NCI-H1092 treated with DMSO at 0.1 percent for 48 hours (cell line): ENCODE measurements around the gene LOXL3.

Experiments used
- DNase-seq: peaks from one replicate; lab custom pipeline; 2025; lab: John Stamatoyannopoulos, UW

LOXL3 gene

DNA sequence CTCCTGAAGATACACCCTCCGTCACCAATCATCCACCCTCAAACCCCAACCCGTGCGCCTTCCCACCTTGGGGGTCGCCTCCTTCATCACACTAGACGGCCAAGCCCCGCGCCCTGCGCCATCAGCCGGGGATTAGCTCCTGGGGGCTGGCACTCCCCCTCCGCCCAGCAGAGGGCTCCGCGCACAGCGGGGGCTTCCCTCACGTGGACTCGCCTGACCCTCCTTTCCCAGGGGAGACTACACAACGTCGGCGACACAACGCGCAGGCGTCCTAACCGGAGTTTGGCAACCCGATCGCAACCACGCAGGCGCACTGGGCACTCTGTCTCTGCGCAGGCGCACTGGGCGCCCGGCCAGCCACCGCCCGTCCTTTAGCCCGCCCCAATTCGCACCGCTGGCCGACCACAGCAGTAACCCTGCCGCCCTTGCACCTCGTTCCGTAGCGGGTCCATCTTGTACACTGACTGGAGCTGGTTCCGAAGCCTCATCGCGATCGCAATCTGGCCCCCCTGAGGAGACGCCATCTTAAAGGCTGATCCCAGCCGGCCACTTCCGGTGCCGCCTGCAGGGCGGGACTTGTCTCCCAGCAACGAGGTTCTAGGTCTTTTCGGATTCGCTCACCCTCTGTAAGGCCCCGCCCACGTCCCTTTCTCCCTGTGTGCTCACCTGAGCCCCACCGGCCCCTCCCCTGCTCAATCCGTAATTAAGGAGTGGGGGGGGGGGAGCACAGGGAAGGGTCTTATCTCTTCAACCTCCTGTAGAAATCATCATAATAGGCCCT is 46.4 kb downstream of the LOXL3 start, which contains the start of gene PCGF1:
Gene PCGF1, minus strand, starts transcription at position 551 of the 781 bp plus-strand sequence. Its CDS starts 27 bp downstream, at position 524.
- DNase-seq: peak; percentile 97

DNA sequence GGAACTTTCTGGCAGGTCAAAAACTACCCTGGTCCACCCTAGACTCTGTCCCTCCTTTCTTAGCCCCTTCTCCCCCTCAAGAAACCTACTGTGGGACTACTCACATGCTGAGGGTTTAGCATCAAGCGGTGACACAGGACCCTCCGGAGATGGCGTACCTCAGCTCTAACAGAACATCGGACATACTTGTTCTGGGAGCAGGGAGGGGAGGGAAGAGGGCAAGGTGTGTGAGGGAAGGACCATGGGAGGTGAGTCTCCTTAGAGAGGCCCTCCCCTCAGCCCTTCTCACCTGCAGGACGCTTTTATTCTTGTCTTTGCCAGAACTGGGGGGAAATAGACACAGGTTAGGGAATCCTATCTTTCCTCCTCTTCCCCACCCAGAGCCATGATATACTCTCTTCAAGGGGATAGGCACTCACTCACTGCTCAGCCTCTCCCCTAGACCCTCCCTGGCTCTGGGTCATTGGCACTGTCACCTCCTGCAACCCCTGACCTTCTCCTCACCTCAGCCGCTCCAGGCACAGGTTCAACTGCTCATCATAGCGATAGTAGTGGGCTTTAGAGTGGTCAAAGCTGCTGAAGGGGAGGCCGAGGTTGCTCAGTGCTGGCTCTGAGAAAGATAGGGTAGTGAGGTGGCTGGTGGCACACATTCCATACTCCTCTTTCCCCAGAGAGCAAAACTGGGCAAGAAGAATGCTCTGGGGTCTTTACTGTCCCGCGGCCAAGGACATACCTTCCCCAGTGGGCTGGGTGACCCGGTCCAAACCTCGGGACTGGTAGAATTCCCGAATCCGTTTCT is 48.1 kb downstream of the LOXL3 start:
- DNase-seq: no peak

DNA sequence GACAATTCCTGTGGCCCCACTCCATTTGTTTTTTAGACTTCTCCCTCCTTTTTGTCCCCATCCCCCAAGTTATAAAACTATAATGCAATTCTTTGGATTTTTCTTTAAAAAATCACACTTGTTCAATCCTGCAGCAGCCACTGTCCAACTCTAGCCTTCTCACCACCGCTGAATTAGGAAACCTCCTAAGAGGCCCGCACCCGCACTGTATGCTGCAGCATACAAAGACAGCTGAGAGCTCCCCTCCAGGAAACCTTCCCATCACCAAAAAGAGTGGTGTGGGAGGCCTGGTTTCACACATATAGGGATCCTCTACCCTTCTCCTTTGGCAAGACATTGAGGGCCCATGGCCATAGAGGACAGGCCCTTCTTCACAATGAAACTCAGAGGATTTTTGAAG is 49.2 kb downstream of the LOXL3 start:
- DNase-seq: no peak

DNA sequence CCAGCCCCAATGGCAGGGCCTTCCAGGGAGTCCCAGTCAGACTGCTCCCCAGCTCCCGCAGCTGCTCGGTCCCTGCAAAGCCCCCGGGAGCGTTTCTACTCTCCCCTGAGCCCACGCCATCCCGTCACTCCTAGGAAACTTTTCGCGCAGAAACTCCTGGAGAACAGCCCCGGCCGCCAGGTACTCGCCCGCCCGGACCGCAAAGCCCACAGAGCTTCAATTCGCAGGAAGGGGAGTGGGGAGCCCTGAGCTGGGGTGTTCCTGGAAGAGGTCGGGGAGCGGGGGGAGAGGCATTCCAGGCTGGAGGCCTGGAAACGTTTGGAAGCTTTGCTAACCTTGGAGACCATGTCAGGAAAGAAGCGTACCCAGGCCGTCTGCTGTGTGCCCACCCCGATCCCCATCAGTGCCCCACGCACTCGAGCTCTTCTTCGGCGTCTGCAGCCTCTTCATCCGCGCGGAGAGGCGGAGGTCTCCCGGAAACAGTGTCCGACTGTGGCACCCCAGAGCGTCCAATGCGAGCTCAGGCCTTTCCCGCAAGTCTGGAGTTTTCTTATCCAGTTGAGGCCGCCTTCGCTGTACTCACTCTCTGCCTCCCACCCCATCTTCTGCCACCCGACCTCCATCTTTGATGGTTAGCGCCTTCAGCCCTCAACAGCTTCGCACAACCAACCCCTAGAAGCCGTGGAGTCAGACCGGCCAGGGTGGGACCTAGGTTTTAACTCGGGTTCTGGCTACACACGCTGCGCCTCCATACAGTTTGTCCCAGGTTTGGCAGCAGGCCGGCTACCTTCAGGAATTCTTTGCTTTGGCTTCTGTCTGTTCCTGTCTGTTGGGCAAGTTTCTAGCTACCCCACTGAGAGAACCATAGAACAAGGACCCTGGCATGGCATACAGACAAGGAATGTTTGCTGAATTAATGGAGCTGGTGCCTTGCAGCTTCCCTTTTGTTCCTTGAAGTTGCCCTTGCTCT is 50.0 kb downstream of the LOXL3 start:
- no peak for DNase-seq

DNA sequence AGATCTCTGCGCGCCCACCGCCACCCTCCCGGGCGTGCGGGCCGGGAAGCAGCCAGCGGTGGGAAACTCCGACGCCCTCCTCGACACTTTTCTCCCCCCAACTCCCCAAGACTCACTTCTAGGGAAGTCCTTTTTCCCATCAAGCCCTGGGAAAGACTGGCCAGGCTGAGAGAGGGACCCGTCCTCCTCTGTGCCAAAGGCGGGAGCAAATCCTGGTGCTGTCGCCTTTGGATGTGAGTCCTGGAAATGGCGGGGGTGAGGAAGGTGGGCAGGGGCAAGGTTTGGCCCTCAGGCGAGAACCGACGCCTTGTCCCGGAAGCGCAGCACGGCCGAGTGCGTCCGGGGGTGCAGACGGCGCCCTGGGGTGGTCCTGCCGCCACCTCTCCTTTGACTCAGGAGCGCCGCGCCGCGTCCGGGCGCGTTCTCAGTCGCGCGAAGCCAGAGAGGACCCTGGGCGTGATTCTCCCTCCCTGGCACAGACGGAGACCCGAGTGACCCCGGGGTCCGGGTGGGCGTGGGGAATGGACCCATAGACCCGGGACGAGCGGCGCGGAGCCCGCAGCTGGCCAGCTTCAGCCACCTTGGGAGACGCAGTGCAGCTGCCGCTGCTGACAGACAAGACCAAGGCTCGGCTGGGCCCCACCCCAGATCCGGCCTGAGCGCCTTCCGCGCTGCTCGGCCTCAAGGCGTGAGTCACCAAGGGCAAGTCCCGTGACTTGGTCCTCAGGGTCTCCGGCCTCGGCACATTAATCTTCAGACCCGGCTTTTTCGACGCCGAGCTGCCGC is 50.8 kb downstream of the LOXL3 start:
- DNase-seq: no peak

DNA sequence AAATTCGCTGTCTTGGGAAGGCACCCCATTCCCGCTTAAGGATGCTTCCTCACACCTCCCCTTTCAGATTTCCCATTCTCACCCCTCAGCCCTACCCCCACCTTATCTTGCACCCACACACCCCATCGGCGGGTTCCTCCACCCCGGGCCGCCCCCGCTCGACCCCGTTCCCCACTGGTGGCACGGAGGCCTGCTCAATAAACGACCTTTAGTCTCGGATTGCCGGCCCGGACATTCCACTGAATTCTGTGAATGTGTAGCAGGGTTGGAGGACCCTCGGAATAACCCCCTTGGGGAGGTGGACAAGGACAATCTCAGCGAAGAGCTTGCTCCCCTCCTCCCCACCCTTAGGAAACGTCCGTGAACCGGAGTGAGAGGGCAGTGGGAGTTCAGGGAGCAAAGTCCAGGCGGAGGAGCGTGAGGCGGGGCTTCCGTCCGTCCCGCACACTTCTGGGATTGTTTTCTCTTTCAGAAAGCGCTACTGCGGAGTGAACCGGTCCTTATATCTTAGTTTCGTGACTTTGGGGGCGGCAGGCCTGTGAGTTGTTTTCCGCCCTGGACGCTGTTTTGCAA is 51.5 kb downstream of the LOXL3 start:
- DNase-seq: no peak

DNA sequence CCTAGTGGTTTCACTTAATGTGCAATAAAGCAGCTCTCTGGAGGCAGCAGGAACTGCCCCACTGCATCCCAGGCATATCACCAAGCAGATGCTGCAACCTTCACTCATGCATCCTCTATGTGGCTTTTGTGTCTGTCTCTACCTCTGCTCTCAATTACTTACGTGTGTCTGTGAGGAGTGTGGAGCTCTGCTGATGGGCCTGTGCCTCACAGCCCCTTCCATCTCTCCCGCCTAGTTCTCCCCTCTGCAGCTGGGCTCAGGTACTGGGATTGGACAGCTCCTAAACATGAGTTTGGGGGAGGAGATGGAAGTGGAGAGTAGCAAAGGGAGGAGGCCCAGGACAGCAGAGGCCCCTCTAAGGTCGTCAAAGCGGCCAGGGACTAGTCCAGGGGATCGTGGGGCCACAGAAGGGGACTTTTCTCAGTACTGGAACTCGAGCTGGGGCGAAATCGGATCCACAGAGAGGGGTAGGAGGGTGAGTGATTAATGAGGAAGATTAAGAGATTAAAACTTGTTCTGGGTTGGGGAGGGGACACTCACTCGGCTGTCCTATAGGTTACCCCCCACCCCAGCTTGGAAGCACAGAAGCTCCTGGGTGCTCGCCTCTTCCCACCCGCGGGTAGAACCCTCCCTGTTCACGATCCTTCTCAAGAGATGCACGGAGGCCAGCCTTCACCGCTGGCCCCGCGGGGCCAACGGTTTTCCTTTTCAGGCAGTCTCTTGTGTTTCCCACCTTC is 52.2 kb downstream of the LOXL3 start:
- no peak for DNase-seq

DNA sequence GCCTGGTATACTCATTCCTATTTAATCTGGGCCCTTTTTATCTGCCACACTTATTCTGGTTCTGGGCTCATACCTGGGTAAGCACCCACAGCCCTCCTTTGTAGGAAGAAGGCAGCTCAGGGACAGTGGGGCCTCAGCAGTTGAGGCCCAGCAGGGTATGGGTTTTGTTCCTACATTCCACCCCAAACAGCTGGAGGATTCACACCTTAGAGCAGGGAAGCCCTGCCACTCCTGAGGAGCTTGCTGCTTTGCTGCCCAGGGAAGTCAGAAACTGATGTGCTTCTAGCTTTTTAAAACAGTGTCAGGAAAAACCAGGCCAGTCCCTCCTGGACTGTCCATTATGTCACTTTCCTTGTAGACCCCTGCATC is 53.2 kb downstream of the LOXL3 start:
- DNase-seq: no peak

DNA sequence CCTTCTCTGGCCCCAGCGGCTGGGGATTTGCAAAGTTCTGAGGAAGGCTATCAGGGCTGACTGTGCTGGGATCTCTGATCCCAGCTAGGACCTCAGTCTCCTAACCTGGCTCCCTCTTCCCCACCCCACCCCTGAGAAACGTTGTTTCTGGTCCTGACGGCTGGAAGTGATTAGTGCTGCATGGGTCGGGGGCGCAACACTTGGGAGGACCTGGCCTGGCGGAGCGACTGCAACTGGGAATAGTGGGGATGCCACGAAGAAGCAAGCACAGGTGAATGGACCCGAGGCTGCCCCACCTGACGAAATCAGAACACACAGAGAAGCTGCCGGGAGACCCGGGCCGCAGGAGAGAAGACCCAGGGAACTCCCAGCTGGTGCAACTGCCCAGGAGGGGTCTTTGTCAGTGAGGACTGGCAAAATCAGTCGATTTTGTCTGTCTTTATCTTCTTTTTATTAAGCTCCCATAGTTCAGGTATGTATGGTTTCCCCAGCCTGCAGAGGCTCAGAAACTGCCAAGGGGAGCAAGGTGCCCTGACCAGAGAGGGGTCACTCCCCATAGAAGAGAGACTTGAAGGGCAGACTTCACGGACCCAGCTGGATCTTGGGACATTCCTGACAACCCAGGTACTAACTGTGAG is 53.7 kb downstream of the LOXL3 start:
- DNase-seq: no peak

DNA sequence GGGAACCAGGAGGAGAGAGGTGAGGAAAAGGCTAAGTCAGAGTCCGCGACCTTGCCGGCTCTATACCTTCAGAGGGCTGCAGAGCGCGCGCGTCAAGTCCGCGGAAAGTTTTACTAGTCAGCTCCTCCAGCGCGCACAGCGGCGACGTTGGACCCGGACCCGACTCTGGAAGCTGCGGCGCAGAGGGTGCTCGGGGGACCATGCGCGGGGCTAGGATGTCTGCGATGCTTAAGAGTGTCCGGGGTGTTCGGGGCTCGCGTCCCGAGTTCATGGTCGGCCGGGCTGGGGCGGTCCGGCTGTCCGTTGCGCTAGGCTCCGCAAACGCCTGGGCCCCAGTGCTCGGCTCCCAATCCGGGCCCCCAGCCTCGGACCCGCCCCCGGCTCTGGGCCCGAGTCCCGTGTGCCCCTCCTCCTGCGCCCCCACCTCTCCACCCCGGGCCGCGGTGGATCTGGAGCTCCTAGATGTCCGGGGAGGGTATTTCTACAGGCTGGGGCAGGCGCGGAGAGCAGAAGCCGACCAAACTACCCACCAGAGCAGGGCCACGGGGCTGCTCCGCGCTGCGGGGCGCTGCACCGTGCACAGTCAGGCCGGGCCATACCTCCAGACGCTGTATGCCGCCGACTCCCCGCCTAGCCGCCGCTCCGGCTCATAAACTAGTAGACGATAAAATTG is 54.3 kb downstream of the LOXL3 start, which contains the start of gene LBX2:
Gene LBX2, minus strand, starts transcription at position 337 of the 673 bp plus-strand sequence. Its CDS starts 66 bp downstream, at position 271.
- DNase-seq: no peak

DNA sequence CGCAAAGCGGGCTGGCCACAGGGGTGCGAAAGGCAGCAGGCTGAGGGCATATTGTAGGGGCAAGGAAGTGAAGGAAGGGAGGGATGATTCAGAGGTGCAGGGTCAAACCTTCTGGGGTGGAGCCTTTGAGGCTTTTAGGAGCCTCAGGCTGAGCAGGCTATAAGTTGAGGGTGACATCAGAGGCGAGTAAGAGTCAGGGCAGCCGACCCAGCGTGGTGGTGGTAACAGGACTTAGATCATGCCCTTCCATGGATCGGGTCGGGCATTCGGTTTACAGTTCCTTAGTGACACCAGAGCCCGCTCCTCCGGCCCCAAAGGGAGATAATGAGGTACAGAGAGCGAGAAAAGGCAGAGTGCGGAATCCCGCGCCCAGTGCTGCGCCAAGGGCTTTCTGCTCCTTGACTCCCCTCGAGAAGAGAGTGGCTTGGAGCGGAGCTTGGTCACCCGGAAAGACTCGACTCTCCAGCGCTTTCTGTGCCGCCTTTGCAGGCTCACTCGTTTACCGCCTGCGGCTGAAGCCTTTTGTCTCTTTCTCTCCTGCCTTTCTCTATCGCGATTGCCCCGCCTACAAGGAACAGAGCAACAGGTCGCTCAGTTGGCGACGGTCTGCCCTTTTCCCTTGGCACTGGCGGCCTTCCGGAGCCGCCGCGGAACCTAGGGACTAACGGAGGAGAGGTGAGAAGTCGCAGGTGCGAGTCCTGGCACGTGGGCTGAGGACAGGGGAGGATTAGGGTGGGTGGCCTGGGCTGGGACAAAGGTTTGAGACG is 55.1 kb downstream of the LOXL3 start:
- no peak for DNase-seq

DNA sequence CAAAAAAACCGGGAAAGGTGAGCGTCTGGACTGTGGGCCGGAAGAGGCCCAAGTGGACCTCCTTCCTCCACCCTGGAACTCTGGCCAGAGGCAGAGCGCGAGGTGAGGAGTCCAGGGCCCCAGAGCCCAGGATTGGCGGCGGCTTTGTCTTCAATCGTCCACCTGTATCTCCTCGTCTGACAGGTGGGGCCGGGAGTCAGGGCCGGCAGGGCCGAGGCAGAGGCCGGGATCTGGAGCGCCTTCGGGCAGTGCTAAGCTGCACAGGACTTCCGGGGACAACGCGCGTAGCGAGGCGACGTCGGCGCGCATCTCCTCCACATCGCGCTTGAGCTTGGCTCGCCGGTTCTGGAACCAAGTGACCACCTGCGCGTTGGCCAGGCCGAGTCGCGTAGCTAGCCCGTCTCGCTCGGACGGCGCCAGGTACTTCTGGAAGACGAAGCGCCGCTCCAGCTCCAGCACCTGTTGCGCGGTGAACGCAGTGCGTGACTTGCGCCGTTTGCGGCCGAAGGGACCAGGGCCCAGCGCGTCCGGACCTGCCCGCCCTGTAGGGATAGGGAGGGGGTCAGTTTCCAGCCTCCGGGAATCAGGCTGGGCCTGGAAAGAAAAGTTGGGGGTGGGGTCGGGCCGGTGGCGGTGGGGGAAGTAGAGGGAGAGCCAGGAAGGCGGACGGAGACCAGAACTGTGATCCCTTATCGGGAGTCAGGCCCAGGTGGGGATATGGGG is 55.8 kb downstream of the LOXL3 start:
- DNase-seq: no peak

DNA sequence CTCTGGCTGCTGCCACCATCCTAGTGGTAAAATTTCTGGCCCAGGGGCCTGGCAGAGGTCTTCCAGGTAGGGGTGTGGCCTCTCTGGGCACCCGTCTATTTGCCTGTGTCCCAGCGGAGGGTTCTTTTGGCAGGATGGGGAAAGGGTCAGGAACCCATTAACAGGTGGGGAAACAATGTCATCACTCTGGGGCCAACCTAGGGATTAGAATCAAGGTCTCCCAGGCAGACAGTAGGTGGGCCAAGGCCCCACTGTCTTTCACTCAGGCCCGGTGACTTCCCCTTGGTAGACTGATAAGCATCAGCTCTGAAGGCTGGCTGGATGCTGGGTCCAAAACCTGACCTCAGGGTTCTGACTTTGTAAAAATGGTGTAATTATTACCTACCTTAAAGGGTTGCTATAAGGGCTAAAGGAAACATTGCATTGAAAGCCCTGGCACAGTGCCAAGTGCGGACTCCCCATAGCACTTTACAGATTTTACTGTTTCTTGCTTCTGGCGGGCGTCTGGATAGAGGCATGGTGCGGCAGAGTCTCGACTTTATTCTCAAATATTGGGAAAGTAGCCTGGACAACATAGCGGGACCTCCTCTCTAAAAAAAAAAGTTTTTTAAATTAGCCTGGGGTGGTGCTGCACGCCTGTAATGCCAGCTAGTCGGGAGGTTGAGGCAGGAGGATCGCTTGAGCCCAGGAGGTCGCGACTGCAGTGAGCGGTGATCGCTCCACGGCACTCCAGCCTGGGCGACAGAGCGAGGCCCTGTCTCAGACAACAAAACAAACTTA is 56.6 kb downstream of the LOXL3 start:
- no peak for DNase-seq

DNA sequence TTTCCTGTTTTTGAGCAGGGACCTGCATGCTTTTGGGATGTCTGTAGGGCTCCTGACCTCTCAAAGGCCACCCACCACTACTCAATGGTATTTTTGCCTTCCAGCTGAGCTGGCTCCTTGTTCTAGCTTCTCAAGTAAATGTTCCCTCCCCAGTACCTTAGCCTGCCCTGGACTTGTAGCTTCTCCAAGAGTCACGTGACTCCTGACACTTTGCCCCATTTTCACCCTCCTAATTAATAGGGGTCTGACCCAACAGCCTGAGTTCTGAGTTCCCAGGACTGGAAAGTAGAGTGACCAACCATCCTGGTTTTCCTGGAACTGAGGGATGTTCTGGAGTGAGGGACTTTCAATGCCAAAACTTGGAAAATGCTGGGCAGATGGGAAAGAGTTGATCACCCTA is 58.3 kb downstream of the LOXL3 start:
- DNase-seq: no peak

DNA sequence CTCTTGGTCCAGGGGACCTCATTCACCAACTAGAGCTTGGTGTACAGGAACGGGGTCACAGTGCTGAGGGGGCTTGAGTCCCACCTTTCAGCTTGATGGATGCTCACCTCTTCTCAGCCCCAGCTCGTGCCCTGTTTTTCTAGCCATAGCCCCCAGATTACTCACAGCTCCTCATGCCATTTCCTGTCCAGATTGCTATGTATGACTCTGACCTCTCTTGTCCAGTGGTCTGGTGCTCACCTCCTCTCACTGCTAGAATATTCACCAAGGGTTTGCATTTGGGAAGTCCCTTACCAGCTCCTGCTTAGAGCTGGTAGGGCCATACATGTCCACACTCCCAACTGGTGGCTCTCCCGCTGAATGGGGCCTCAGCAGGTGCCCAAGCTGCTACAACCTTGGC is 60.2 kb downstream of the LOXL3 start:
- no peak for DNase-seq

DNA sequence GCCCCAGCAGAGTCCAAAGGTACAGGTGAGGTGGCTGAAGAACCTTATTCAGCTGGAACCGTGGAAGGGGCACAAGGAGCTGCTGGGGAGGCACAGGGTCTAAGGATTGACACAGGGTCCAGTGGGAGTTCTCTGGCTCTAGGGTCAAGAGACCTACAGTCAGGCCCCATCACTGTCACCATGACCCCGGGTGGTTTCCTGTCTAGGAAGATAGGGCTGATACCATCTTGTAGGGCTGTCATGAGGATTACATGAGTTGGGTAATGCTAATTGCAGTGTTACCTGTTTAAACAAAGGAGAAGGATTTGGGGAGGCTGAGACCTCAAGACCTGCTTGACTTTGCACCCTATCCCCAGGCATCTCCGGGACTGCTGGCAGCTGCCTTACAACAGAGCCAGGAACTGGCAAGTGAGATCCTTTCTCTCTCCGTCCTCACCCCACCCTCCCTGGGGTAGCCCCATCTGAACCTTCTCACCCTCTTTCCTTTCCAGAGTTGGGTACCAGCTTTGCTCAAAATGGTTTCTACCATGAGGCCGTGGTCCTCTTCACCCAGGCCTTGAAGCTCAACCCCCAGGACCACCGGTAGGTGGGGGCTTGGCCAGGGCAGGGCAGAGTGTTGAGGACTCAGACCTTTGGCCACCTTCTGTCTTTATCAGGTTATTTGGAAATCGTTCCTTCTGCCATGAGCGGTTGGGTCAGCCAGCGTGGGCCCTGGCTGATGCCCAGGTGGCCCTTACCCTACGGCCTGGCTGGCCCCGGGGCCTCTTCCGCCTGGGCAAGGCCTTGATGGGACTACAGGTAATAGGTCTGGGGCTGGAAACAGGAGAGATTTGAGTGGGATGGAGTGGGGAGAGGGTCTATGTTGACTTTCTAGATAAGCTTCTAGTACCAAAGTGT is 61.8 kb downstream of the LOXL3 start:
- DNase-seq: no peak
